A549 (cell line): Measurements from ENCODE around the gene VPS13A. TPM values are rescaled to one million over a fixed set of nuclear protein-coding genes. Genes with fewer than 3 reads are reported as not detected.

Source experiments
- ATAC-seq, 2 experiments: fragments of 200-7000 bp in 1 of 2; fragments of >200 bp in 1 of 2; cut with Nextera tagmentation in 1 of 2; cut with Tn5 transposase in 1 of 2; 3 replicates each; pipeline versions ENCODE4 v1.8.0 to v1.9.1; 2018 to 2020; ENCODE audit warnings: mild to moderate bottlenecking in 1 of 2, moderate library complexity in 1 of 2
- CTCF ChIA-PET: fragments of 300-600 bp; sonication (Branson Sonifier 250); formaldehyde crosslinking; extraction: SDS; loops from one replicate; lab custom pipeline; 2021; ENCODE audit warnings: antibody characterized with exemption, inconsistent platforms; lab: Yijun Ruan, JAX
- POLR2A ChIA-PET: fragments of 350-600 bp; formaldehyde crosslinking; extraction: SDS; loops from one replicate; lab custom pipeline; 2021; ENCODE audit warnings: antibody characterized with exemption, inconsistent platforms; lab: Yijun Ruan, JAX
- DNase-seq, 2 experiments: peaks; one replicate each; pipeline versions ENCODE4 v3.0.0 to v3.0.0-alpha.2; 2011 to 2016; ENCODE audit warnings: low read depth in 1 of 2, low spot score in 1 of 2
- FAIRE-seq: peaks from 2 replicates; lab custom pipeline; 2011; peaks lifted over from hg19 to GRCh38; lab: Jason Lieb, UNC
- H3K27ac ChIP-seq, 2 experiments: fragments of >200 bp; sonication (Bioruptor Twin); formaldehyde crosslinking; 3 replicates each; pipeline ENCODE4 v1.5.1; 2016 to 2017
- H3K4me1 ChIP-seq: fragments of >200 bp; sonication (Bioruptor Twin); formaldehyde crosslinking; 3 replicates; pipeline ENCODE4 v1.6.1; 2016
- H3K4me2 ChIP-seq: fragments of >200 bp; sonication (Bioruptor Twin); formaldehyde crosslinking; 3 replicates; pipeline ENCODE4 v1.6.1; 2016
- H3K4me3 ChIP-seq: fragments of >200 bp; sonication (Bioruptor Twin); formaldehyde crosslinking; 3 replicates; pipeline ENCODE4 v1.5.1; 2016
- H3K9me3 ChIP-seq: fragments of >200 bp; sonication (Bioruptor Twin); formaldehyde crosslinking; 3 replicates; pipeline ENCODE4 v1.6.1; 2016
- BHLHE40 ChIP-seq: IDR thresholded peaks from 2 replicates; pipeline ENCODE4 v1.6.1; 2012; ENCODE audit warnings: low read depth, low read length, inconsistent platforms
- CBX2 ChIP-seq: fragments of 200-600 bp; sonication (generic); IDR thresholded peaks from 2 replicates; pipeline ENCODE4 v1.6.1; 2016; ENCODE audit warnings: low read depth, mild to moderate bottlenecking, borderline replicate concordance
- CBX8 ChIP-seq: fragments of 200-600 bp; sonication (generic); IDR thresholded peaks from 2 replicates; pipeline ENCODE4 v1.6.1; 2016
- CEBPB ChIP-seq, 2 experiments: fragments of >200 bp in 1 of 2; sonication (Bioruptor Twin) in 1 of 2; formaldehyde crosslinking in 1 of 2; IDR thresholded peaks; 2 replicates each; pipeline ENCODE4 v1.6.1; 2012 to 2016
- CHD2 ChIP-seq: fragments of 150-350 bp; IDR thresholded peaks from 2 replicates; pipeline ENCODE4 v1.6.1; 2014; ENCODE audit warnings: low read length; ENCODE audit not compliant: partially characterized antibody
- ESRRA ChIP-seq: fragments of 150-350 bp; IDR thresholded peaks from 2 replicates; pipeline ENCODE4 v1.6.1; 2014; ENCODE audit warnings: mild to moderate bottlenecking, low read length, borderline replicate concordance
- FOSL2 ChIP-seq, 2 experiments: fragments of 450-650 bp in 1 of 2; fragments of >200 bp in 1 of 2; sonication (Bioruptor Twin) in 1 of 2; formaldehyde crosslinking; IDR thresholded peaks; 2 replicates each; pipeline versions ENCODE4 v1.5.0 to v1.6.1; 2016 to 2020; ENCODE audit warnings: mild to moderate bottlenecking in 1 of 2, moderate library complexity in 1 of 2
- GATA3 ChIP-seq: IDR thresholded peaks from 2 replicates; pipeline ENCODE4 v1.6.1; 2012; ENCODE audit warnings: borderline replicate concordance
- HES2 ChIP-seq: fragments of >200 bp; sonication (Bioruptor Twin); formaldehyde crosslinking; IDR thresholded peaks from 2 replicates; pipeline ENCODE4 v1.6.1; 2016
- HEYL ChIP-seq: fragments of 250-450 bp; sonication (Bioruptor Pico); IDR thresholded peaks from 2 replicates; pipeline ENCODE4 v1.8.0; 2021; ENCODE audit warnings: mild to moderate bottlenecking, moderate library complexity
- HOXB13 ChIP-seq: fragments of 250-450 bp; sonication (Bioruptor Pico); IDR thresholded peaks from 2 replicates; pipeline ENCODE4 v1.5.0; 2020; ENCODE audit warnings: low read depth, mild to moderate bottlenecking, moderate library complexity
- JUNB ChIP-seq: fragments of >200 bp; sonication (Bioruptor Twin); formaldehyde crosslinking; IDR thresholded peaks from 2 replicates; pipeline ENCODE4 v1.6.1; 2016
- KDM1A ChIP-seq: fragments of 200-600 bp; sonication (generic); IDR thresholded peaks from 2 replicates; pipeline ENCODE4 v1.6.1; 2016; ENCODE audit warnings: low read depth, mild to moderate bottlenecking
- MAZ ChIP-seq: fragments of 150-350 bp; IDR thresholded peaks from 2 replicates; pipeline ENCODE4 v1.6.1; 2014; ENCODE audit warnings: antibody characterized with exemption, low read depth, low read length, borderline replicate concordance
- PBX3 ChIP-seq: IDR thresholded peaks from 2 replicates; pipeline ENCODE4 v1.6.1; 2012
- POLR2A ChIP-seq: IDR thresholded peaks from 2 replicates; pipeline ENCODE4 v1.6.1; 2012; ENCODE audit warnings: mild to moderate bottlenecking, low read length
- POLR2AphosphoS2 ChIP-seq: conservative IDR thresholded peaks from 2 replicates; pipeline ENCODE4 v1.6.1; 2012; ENCODE audit warnings: low read length, improper control_type of control experiment, inconsistent platforms
- RAD21 ChIP-seq, 2 experiments: fragments of >200 bp in 1 of 2; sonication (Bioruptor Twin) in 1 of 2; formaldehyde crosslinking in 1 of 2; IDR thresholded peaks in 1 of 2; conservative IDR thresholded peaks in 1 of 2; 2 replicates in 1 of 2; 3 replicates in 1 of 2; pipeline ENCODE4 v1.6.1; 2012 to 2018; ENCODE audit warnings: inconsistent platforms in 1 of 2
- RNF2 ChIP-seq: fragments of 200-600 bp; sonication (generic); IDR thresholded peaks from 2 replicates; pipeline ENCODE4 v1.6.1; 2016; ENCODE audit warnings: low read depth, mild to moderate bottlenecking, antibody characterized with exemption, moderate library complexity, borderline replicate concordance
- TP53 ChIP-seq: fragments of 250-450 bp; sonication (Bioruptor Pico); IDR thresholded peaks from 2 replicates; pipeline ENCODE4 v1.5.0; 2021; ENCODE audit warnings: mild to moderate bottlenecking, moderate library complexity
- USF2 ChIP-seq: fragments of 450-650 bp; IDR thresholded peaks from 2 replicates; pipeline ENCODE4 v1.6.1; 2014; ENCODE audit warnings: antibody characterized with exemption
- ZC3H11A ChIP-seq: fragments of 450-650 bp; IDR thresholded peaks from 2 replicates; pipeline ENCODE4 v1.6.1; 2014; ENCODE audit warnings: antibody characterized with exemption, mild to moderate bottlenecking
- ZNF302 ChIP-seq: fragments of 250-450 bp; sonication (Bioruptor Pico); IDR thresholded peaks from 2 replicates; pipeline ENCODE4 v1.9.0; 2021; ENCODE audit warnings: inconsistent platforms, mild to moderate bottlenecking, moderate library complexity
- WGBS: methylation state at CpG from one replicate; pipeline ENCODE4 v1.1.6; 2017; ENCODE audit errors: missing lambda C conversion rate; 5-methylcytosine and 5-hydroxymethylcytosine counted together
- polyA plus RNA-seq, 4 experiments: library from polyadenylated mRNA; depleted of rRNA in 3 of 4; stranded (reverse); fragments of >200 nt; fragmentation: RNase III in 1 of 4; extraction: RNeasy Plus Mini Kit Qiagen cat#74134 plus additional on column Dnase treatment in 1 of 4; gene quantifications; 2 replicates in 3 of 4; 3 replicates in 1 of 4; pipeline ENCODE4 v1.2.3, GENCODE V29; 2011 to 2017

Gene VPS13A
- polyA plus RNA-seq, 2 of the 4 experiments (the other 2 are of a cell fraction), result 12.3 to 66.6 TPM

GRCh38 chr9:77374266-77374665, 196.9 kb downstream of the VPS13A start:
- TF ChIP-seq POLR2A (no peak), RAD21 (conservative IDR thresholded peaks at IDR 0.05 in 1 of 2, IDR thresholded peaks at IDR 0.05 in 1 of 2) (no peak), MAZ (no peak), ESRRA (no peak), ZNF302 (CRISPR knock-in tag) (no peak), GATA3 (no peak)
- no peaks in the 10 kb centered on the region for H3K9me3 ChIP-seq
- 90% methylated on average over 3 of the region's 3 CpGs for WGBS
- H3K4me2 ChIP-seq, result no peak overlapping the region
- ChIA-PET POLR2A (no interaction called here), CTCF (no interaction called here)
- DNase-seq (no peak), FAIRE-seq (no peak), ATAC-seq (no peak)
- no peaks in the 10 kb centered on the region for H3K4me1 ChIP-seq
- H3K4me3 ChIP-seq, result no peak overlapping the region
- no peak overlapping the region for H3K27ac ChIP-seq

GRCh38 chr9:77375956-77376532, 198.7 kb downstream of the VPS13A start:
- 96% methylated on average over 6 of the region's 6 CpGs for WGBS
- ATAC-seq, result no peak; a peak in 1 of 6 replicates
- no peak overlapping the region for H3K27ac ChIP-seq
- POLR2A ChIA-PET, result no interaction called here
- no peak for DNase-seq
- TF ChIP-seq CBX8, result no peak
- no peak for TF ChIP-seq ZC3H11A
- no peak for TF ChIP-seq KDM1A
- no peak for TF ChIP-seq JUNB
- no peak for TF ChIP-seq USF2
- no peak for TF ChIP-seq CEBPB (IDR thresholded peaks at IDR 0.05)
- TF ChIP-seq ZNF302 (CRISPR knock-in tag), result no peak
- no peak for TF ChIP-seq PBX3
- TF ChIP-seq BHLHE40, result no peak
- no peak for TF ChIP-seq CHD2
- no peak for TF ChIP-seq POLR2AphosphoS2
- TF ChIP-seq POLR2A, result no peak
- no peak for TF ChIP-seq HOXB13 (CRISPR knock-in tag)
- no peak for TF ChIP-seq ESRRA
- CTCF ChIA-PET, result interaction anchor here (0.9 to 1.1 kb wide), 2 partner anchors 11 to 84 kb away, joined by 3 to 4 read pairs; no protein-coding TSS in a partner anchor
- H3K9me3 ChIP-seq, result no peaks in the 10 kb centered on the region
- no peak for FAIRE-seq
- H3K4me2 ChIP-seq, result no peak overlapping the region
- no peaks in the 10 kb centered on the region for H3K4me1 ChIP-seq
- H3K4me3 ChIP-seq, result no peak overlapping the region

GRCh38 chr9:77384406-77384805, 207.1 kb downstream of the VPS13A start:
- CTCF ChIA-PET, result no interaction called here
- FAIRE-seq (no peak), ATAC-seq (no peak), DNase-seq (no peak)
- Histone ChIP-seq H3K27ac (no peak overlapping the region), H3K4me2 (no peak overlapping the region), H3K4me1 (peaks cover 5% of the 10 kb centered on the region; the same call in 2 of the 3 replicates), H3K9me3 (no peaks in the 10 kb centered on the region), H3K4me3 (no peak overlapping the region)
- POLR2A ChIA-PET, result no interaction called here
- TF ChIP-seq HES2 (no peak), FOSL2 (IDR thresholded peaks at IDR 0.05) (no peak), FOSL2 (CRISPR knock-in tag; IDR thresholded peaks at IDR 0.05) (peak; percentile 77), HEYL (CRISPR knock-in tag) (no peak)

GRCh38 chr9:77386187-77386586, 208.9 kb downstream of the VPS13A start:
- Histone ChIP-seq H3K9me3 (no peaks in the 10 kb centered on the region), H3K4me3 (no peak overlapping the region), H3K27ac (no peak overlapping the region), H3K4me2 (no peak overlapping the region), H3K4me1 (peaks cover 5% of the 10 kb centered on the region; the same call in 2 of the 3 replicates)
- 97% methylated on average over 1 of the region's 1 CpG for WGBS
- no peak for ATAC-seq
- ChIA-PET POLR2A (no interaction called here), CTCF (no interaction called here)
- FAIRE-seq, result no peak
- TF ChIP-seq TP53 (CRISPR knock-in tag) (no peak), KDM1A (no peak), CBX2 (no peak), POLR2A (no peak), MAZ (no peak), RNF2 (no peak)
- DNase-seq, result no peak
